ENCODE measurements around the gene SEL1L3.
"Not testable (repeated sequence)": the region's sequence is repeated elsewhere in the genome, so short reads cannot be mapped to it uniquely, and the experiment has no call there.

The SEL1L3 gene

DNA sequence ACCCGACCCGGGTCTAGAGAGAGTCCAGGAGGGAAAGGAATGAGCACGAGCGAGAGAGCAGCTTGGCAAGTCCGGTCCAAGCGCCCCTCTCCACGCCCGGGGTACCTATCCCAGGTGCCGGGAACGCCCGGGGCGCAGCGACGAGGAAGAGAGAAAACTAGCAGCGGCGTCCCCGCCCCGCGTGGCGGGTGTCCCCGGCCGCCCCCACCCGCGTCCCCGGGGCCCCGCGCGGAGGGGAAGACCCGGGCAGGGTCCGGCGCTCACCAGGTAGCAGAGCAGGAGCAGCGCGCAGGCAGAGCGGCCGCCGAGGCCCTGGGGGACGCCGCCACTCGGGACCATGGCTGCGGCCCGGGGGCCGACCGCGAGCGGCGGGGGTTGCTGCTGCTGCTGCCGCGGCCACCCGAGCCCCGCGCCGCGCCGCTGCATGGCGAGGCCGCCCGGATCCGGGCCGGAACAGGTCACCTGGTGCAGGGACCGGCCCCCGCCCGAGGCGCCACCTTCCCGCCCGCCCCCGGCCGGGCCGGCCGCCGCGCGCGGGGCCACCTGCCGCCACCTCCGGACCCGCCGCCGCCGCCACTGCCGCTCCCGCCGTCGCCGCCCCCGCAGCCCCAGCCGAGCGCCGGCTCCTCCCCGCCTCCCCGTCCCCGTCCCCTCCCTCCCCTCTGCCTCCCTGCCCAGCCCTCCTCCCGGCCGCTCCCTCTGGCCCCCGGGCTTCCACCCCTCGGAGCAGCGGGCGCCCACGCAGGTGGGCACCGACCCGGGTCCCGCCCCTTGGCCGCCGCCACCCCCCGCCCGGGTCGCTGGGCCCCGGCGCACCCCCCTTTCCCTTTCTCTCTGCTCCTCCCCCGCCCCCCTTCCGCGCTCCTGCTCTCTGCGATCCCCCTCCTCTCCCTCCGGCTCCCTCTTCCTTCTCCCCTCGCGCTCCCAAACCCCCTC is at the start of gene SEL1L3:
Gene SEL1L3, minus strand, starts transcription at position 578 of the 936 bp plus-strand sequence. Its CDS starts 152 bp downstream, at position 426.
- no peak for DNase-seq

DNA sequence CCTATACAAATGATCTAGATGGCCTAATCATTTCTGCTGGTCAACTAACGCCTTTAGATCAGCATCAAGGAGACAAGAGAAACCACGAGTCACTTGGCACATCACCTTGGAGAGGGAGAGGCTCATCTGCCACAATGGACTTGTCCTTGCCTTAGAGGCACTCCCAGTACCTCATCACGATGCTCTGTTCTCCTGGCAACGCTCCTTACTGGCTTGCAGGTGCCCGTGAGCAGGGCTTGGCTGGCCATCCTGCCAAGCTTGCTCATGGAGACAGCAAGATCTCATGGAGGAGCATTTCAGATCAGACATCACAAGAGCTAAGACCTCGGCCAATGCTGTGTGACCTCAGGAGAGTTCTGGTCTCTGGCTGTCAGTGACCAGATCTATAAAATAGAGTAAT is 48.6 kb upstream of the SEL1L3 start:
- DNase-seq, result no peak

DNA sequence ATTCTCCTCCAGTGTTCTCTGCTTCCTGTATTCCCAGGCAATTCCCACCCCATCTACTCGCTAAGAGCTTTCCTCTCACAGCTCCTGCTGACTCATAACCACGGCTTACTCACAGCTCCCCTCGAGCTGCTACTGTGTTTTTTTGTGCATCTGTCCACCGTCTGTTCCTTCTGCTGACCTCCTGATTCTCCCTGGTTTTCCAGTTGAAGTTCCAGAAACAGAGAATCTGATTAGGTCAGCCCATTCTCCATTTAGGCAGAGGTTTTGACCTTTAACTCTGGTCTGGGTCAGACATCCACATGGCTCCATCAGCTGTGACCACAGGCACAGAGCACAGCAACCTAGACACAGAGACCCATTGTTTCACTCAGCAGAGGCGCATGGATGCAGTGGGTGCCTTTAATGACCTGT is 45.7 kb upstream of the SEL1L3 start:
- no peak for DNase-seq

DNA sequence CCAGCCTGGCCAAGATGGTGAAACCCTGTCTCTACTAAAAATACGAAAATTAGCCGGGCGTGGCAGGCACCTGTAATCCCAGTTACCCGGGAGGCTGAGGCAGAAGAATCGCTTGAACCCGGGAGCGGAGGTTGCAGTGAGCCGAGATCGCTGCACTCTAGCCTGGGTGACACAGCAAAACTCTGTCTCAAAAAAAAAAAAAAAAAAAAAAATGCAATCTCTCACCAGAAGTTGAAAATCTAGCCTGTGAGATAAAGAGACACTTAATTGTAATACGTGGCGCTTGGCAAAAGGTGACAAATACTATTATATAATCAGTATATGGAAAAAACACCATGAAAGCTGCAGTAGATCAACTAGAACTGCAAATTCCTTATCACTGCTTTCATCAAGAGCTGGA is 43.3 kb upstream of the SEL1L3 start:
- not testable (repeated sequence) for DNase-seq

DNA sequence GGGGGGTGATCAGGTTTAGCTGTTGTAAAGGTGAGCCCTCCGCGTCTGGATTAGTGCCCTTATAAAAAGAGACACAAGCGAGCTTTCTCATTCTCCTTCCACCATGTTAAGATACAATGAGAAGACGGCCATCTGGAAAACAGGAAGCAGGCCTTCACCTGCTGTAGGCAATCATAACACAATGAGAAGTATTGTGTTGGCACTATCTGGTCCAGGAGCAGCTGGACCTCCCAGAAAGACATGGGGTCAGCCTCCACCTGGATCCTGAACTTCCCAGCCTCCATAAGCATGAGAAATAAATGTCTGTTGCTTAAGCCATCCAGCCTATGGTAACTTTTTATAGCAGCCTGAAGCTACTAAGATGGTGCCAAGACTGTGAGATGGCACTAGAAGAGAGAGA is 42.6 kb upstream of the SEL1L3 start:
- no peak for DNase-seq

DNA sequence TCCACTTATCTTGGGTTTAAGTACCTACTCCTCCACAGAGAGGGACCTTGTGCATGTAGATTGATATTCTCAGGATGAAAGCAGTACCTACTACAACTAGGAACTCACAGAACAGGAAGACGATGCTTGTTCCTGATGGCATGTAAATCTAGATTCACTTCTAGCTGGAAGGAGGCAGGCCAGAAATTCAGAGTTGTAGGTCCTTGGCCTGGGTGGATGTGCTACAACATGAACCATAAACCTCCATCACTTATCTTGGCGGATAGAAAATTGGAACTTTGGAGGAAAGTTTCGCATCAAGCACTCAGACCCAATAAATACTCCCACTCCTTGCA is 41.9 kb upstream of the SEL1L3 start:
- no peak for DNase-seq

DNA sequence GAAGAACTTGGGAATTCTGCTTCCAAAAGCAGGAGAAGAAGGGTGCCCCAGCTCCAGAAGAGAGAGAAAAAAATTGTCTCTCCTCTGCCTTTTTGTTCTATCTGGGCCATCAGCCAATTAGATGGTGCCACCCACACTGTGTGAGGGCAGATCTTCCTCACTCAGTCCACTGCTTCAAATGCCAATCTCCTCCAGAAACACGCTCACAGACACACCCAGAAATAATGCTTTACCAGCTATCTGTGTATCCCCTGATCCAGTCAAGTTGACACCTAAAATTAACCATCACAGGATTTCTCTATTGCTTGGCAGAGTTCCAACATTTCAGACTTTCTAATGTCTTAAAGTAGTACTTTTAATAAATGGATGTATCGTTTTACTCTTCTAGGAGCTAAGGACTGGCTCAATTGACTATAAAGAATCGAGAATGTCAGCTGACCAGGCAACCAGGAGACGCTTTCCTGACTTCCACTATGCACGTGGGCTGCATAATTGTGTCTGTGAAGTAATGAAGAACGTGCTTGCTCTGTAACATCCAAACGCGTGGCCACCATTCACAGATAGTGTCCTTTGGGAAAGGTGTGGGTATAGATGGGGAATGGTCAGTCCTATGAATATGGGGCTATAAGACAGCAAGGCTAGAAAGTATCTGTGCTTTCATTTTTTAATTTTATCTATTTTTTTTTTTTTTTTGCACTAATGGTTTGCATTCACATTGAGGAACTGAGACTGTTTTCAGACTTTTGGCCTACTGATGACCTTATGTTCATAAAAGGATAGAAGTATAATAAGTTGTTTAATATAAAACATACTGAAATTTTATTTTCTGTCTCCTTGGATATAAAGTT is 41.3 kb upstream of the SEL1L3 start:
- DNase-seq, result no peak

DNA sequence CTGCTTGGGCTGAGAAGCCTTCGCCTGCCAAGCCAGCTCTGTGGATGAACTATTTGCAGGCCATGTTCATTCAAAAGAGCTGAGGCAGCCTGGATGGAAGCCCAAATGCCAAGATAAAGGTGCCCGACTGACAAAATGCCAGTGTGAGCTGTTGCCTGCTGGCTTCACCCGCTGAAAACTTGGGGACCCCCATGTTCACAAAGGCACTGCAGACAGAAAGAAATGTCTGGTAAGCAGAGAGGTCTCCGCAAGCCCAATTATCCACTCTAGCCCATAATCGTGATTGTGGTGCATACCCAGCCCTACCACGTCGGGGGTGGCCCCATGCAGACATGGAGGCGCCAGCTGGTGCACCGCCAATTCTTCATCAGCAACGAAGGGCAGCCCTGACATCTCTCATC is 38.2 kb upstream of the SEL1L3 start:
- no peak for DNase-seq

DNA sequence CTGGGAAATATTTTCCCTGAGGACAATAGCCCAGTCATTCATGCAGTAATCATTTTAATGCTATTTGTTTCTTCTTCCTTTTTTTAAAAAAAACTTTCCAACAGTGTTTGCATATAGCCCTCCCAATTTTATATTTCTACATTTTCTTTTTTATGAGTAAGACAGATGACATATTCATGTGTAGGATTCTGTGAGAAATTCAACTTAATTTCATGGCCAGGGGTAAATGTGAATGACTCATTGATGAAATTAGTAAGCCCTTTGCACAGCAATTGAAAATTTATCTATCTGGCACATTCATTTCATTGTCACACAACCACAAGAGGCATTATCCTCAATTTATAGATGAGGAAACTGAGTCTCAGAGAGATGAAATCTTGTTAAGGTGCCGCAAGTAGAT is 37.5 kb upstream of the SEL1L3 start:
- no peak for DNase-seq

DNA sequence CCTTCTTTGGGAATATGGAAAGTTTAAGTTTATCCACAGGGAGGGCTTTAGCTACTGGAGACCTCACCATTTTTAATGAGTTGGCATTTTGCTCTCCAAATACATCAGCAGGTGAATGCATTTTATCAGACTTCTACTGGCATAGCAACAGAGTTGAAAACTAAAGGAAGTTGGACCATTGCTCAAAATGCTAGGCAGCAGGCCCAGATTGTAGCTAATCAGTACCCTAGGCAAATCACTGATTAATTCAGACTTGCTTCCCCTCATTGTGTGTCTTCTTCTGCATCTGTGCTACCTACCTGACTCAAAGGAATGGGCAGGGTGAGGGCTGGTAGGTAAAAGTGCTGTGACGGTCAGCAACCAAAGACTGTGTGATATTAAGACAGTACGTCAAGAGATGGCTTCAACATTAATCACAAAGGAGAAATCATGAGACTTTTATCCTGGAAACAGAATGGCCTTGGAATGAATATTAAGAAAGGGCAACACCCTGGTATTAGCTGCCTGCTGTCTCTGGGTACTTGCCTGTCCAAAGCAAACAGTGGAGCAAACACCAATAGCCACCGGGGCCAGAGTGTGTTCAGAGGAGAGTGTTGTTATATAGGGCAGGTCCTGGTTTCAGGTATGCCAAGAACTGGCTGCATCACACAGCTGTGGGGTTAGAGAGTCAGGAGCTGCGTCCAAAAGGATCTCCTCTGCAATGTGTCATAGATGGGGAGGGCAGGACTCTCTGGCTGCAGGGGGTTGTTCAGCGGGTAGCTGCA is 34.2 kb upstream of the SEL1L3 start:
- DNase-seq, result no peak

DNA sequence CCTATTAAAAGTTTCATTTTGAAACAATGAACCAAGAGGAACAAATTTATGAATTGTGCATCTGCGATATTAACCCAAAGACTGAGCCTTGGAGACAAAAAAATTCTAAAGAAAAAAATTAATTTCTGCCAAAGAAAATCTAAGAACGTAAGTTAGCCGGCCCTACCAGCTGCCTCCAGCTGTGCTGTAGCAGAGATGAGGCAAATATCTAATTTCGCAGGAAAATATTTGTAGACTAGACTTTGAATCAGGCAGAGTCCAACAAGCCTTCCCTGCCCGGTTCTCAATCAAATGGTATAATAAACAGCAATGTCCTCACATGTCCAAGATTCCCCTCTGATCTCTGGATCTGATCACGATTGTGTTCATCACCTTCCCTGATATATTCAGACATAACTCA is 30.0 kb upstream of the SEL1L3 start:
- DNase-seq, result no peak

DNA sequence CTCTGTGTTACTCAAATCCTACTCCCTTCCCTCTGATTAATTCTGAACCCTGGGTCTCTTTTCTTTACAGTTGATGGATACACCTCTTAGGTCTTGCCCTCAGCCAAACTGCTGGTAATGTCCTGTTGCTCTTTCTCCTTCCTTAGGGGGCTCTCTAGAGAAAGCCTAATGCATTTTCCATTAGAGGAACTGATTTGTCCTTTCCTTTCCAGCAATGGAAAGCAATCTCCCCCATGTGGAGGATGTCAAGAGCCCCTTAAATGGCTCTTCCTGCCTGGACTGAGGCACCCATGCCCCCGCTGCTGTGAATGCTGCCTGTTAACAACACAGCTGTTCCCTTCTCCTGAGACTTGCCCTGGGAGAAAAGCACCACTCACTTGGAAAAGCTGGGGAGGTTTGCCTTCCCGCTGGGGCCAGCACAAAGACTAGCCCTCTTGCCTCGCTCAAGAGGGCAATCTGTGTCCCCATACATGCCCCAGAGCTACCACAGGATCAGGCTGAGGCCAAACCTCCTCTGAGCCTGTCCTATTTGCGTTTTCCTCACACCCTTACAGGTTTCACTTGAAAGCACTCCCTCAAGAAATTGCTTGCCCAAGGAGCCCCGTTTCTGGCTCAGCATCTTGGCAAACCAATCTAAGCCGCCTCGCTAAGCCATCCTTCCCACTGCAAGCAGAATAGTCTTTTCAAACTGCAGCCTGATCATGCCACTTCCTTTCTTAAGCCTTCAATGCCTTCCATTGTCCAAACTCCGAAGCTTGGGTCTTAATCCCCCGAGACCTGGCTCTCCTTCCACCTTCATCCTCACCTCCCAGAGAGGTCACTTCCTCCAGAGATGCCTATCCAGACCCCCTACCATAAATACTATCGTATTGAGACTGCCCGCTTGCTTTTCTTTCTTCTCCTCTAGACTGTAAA is 28.0 kb upstream of the SEL1L3 start:
- no peak for DNase-seq

DNA sequence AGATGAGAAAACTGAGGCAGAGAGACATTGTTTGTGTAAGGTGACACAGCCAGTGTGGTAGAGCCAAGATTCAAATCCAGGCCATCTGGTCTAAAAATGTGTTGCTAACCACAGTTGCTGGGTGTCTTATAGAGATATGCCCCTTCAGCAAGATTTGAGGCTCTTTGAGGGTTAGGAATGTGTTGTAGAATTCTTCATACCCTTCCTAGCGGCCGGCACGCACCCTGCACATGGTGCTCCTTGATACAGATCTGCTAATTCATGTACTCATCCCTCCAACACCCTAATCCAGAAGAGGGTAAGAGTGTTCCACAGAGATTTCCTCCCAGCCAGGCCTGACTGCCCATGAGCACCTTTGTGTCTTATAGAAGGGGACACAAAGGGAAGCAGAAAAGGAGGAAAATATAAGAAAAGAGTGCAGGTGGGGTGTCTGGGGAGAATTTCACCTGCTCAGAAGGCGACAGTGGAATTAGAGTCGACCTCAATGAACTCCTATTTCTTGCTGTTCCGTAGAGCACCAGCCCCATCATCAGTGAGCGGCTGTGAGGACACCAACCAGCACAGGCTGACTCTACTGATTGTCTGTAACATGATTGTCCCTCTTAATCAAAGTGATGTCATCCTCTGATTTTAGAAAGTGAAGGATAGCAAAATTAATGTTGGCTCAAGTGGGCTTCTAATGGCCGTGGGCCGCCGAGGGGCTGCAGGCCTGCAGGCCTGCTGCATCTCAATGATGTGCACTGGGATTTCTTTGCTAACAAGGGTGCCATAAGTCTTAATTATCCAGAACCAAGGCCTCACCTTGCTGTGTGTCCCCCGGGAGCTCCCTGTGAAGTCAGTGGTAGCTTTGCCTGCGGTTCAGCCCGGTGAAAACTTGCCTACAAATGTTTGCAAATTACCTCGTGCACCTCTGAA is 27.1 kb upstream of the SEL1L3 start:
- peak; percentile 65 for DNase-seq

DNA sequence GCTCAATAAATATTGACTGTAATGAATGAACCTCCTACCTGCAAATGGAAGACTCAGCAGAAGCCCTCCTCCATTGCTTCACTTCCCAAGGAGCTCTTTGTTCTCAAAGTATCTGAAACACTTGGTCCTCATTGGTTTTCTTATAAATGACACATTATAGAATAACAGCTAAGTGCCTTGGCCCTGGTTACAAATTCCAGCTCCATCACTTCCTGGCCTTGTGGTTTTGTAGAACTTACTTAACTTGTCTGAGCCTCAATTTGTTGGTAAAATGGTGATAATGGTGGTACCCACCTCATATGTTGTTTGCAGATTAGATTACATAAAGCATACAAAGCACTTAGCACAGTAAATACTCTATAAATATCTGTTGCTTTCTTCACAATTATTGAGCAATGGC is 26.0 kb upstream of the SEL1L3 start:
- no peak for DNase-seq

DNA sequence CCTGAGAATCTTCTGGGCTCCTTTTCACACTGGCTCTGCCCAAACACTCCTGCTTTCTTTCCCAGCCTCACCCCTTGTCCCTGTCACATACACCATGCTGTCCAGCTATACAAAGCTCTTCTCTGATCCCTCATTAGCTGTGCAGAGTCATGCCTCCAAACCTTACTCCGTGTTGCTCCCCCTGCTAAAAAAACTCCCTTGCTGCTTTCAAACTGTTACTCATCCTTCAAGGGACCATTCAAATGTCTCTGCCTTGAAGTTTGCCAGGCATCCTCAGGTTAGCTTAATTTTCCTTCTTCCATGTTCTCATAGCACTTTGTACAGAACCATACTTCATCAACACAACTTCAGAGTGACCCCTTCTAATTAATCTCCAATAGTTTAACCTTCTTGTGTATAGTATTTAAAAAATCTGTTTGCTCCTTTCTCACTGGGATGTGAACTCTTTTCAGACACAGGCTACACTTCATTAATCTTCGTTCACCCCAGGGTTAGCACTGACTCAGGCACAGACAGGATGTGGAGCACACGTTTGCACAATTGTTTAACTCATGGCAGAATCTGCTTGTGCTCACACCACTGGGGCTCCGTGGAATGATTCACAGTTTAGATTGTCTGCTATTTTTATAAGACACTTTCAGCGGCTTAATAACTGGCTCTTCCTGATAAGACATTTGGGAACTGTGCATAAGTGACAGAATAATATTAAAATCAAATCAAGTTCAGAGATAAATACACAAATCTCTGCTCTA is 21.4 kb upstream of the SEL1L3 start:
- no peak for DNase-seq

DNA sequence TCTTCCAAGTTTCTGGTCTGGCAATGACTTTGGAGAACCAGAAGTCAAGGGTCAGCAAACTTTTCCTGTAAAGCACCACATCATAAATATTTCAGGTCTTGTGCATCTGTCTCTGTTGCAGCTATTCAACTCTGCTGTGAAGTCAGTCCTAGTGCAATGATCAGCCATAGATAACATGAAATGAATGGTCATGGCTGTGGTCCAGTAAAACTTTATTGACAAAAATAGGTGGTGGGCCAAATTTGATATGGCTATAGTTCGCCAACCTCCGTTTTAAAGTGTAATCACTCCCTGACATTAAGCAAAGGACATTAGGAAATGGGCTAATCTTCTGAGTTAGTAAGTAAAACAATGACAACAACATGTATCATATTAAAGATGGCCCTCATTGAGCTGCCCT is 20.8 kb upstream of the SEL1L3 start:
- no peak for DNase-seq

DNA sequence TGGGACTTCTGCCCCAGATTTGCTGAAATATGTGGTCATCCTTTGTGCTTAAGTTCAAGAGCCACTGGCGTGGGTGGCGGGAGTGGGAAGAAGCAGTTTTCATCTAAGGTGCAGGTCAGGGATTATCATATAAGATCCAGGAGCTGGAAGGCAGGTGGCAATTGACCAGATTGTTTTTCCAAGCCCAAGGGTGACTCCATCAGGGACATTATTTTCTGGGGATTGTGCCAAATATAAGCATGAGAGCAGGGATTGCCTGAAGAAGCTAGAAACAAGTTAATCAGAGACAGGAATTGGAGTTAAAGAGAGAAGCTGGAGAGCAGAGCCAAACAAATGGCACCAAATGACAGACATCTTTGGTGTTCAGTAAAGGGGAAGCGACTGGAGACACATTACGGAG is 19.4 kb upstream of the SEL1L3 start:
- DNase-seq, result no peak

DNA sequence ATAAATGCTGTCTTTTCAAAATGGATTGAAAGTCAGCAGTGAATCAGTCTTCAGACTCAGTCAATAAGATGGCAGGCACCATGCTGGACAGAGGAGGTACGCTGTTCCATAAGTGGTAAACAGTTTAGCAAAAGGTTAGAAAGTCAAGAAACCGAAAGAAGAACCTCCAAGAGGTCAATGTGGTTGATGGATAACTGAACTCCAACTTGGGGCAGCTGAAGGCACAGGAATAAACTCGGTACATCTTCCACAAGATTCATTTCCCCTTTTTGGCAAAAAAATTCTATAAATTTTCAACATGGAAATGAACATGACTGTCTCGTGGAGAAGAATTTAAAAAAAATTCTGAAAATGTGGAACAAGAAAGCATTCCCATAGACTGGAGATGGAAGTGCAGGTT is 18.4 kb upstream of the SEL1L3 start:
- DNase-seq, result no peak

DNA sequence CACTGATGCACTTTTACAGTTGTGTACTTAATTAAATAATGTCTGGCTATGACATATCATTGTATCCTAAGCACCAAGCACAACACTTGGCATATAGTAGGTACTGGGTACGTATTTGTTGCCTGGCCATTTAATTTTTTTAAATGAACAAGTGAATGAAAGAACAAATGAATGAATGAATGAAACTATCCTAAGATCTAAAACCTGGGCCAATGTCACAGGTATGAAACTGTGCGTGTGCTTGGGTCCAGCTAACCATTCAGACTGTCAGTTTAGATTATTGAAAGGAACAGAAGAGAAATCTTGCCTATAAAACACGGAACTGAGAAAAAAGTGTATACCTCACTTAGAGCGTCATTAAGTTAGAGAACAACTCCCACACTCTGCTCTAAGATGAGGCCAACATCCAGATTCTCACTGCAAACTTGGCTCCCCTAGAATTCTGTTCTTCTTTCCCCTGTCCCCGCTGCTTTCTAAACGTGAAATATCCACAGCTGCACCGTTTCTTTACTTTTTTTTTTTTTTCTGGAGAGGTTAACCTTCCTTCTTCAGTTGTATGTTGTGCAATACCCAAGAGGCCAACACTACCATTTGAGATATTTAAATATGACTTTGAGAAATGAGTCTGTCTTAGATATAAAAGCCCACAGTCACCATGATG is 17.3 kb upstream of the SEL1L3 start:
- DNase-seq, result no peak

DNA sequence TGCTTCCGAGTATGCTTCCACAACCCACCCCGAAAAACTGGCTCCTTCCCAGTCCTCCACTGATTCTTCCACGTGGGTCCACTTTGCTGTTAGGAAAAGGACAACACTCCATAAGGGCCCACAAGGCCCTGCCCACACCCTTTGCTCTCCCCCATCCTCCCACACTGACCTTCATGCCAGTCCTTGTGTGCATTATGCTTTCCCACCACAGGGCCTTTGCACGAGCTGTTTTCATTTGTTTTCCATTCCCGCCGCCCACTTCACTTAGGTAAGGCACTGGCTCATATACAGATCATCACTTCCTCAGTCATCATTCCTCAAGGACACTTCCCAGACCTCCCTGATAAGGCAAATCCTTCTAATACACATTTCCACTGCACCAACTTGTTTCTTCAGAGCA is 16.8 kb upstream of the SEL1L3 start:
- no peak for DNase-seq

Measured in retina (tissue), 1 donor.